ENCODE results near the gene PHACTR3. TPM values are rescaled to one million over a fixed set of nuclear protein-coding genes. Genes with fewer than 3 reads are reported as not detected.

The PHACTR3 gene
- polyA plus RNA-seq, 1 donor (not counting 4 experiments of a cell fraction or from before 2014, with no cell fraction given) = 2.6 TPM

DNA sequence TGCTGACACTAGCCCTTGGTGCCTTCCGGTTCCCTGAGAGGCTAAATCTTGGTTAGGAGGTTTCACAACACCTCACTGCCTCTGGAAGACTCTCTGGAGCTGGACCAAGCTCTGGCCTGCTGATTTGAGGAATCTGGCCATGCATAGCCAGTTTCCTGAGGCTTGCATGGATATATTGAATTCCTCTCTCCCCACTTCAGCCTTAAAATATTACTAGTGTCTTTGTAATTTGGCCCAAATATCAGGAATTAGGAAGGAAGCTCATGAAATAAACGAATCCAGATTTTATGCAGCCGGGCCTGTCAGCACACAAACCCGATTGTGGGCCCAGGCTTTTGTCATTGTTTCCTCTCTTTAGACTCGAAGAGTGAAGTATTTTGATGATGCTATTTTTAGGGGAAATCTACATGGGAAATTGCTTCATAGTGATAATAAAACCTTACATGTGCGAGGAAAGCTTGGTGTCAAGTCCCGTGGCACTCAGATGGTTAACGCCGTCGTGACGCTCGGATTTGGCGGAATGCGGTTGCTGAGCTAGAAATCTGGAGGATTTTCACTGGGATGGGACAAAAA, 144.4 kb downstream of the PHACTR3 start:
- no peak overlapping the region for H3K27ac ChIP-seq (ENCODE audit: control insufficient read depth, insufficient read depth, low read length)
- H3K4me2 ChIP-seq (ENCODE audit: control insufficient read depth, extremely low read depth, insufficient read depth, low read depth, low read length) = no peak overlapping the region
- H2AFZ ChIP-seq (ENCODE audit: control insufficient read depth, low read length) = no peak overlapping the region

GRCh38 chr20:59749301-59749700, 145.0 kb downstream of the PHACTR3 start:
- no peaks in the 10 kb centered on the region for H4K20me1 ChIP-seq (ENCODE audit: control insufficient read depth, extremely low read depth, insufficient read depth, low read length)
- no peak overlapping the region for H3K27ac ChIP-seq (ENCODE audit: control insufficient read depth, insufficient read depth, low read length)
- H3K36me3 ChIP-seq (ENCODE audit: control insufficient read depth in 2 of 2, extremely low read depth in 1 of 2, insufficient read depth in 2 of 2, low read length in 2 of 2) = no peaks in the 10 kb centered on the region
- H2AFZ ChIP-seq (ENCODE audit: control insufficient read depth, low read length) = no peak overlapping the region
- no peaks in the 10 kb centered on the region for H3K9me3 ChIP-seq (ENCODE audit: control insufficient read depth, low read depth, low read length)
- no peak overlapping the region for H3K4me3 ChIP-seq (ENCODE audit: control insufficient read depth in 2 of 3, extremely low read depth in 1 of 3, insufficient read depth in 2 of 3, low read depth in 1 of 3, low read length in 3 of 3)
- dilution Hi-C loops (cut with MboI; ENCODE audit: extremely low pct_ligation_motif_present, low sequenced_read_pairs) = no loop called here
- no peaks in the 10 kb centered on the region for H3K9me1 ChIP-seq (ENCODE audit: control insufficient read depth, extremely low read depth, insufficient read depth, low read length)
- DNase-seq (ENCODE audit: low read depth, low spot score) (no peak), FAIRE-seq (no peak)
- H3K79me2 ChIP-seq (ENCODE audit: control insufficient read depth, insufficient read depth, low read length) = no peaks in the 10 kb centered on the region
- TF ChIP-seq EZH2 (IDR thresholded peaks at IDR 0.05; ENCODE audit: low read length) = no peak
- TF ChIP-seq, protein P1, sequence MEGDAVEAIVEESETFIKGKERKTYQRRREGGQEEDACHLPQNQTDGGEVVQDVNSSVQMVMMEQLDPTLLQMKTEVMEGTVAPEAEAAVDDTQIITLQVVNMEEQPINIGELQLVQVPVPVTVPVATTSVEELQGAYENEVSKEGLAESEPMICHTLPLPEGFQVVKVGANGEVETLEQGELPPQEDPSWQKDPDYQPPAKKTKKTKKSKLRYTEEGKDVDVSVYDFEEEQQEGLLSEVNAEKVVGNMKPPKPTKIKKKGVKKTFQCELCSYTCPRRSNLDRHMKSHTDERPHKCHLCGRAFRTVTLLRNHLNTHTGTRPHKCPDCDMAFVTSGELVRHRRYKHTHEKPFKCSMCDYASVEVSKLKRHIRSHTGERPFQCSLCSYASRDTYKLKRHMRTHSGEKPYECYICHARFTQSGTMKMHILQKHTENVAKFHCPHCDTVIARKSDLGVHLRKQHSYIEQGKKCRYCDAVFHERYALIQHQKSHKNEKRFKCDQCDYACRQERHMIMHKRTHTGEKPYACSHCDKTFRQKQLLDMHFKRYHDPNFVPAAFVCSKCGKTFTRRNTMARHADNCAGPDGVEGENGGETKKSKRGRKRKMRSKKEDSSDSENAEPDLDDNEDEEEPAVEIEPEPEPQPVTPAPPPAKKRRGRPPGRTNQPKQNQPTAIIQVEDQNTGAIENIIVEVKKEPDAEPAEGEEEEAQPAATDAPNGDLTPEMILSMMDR (optimal IDR thresholded peaks at IDR 0.05 in 1 of 3, IDR thresholded peaks at IDR 0.05 in 1 of 3, conservative IDR thresholded peaks at IDR 0.05 in 1 of 3; ENCODE audit: extremely low read depth in 1 of 3, insufficient read depth in 2 of 3, low read length in 3 of 3) = no peak
- H3K9ac ChIP-seq (ENCODE audit: control insufficient read depth, extremely low read depth, insufficient read depth, low read length) = no peak overlapping the region
- H3K27me3 ChIP-seq (ENCODE audit: control insufficient read depth, extremely low read depth, insufficient read depth, low read length) = peaks cover 21% of the 10 kb centered on the region
- H3K4me1 ChIP-seq (ENCODE audit: control insufficient read depth, extremely low read depth, insufficient read depth, low read length) = no peaks in the 10 kb centered on the region
- no peak overlapping the region for H3K4me2 ChIP-seq (ENCODE audit: control insufficient read depth, extremely low read depth, insufficient read depth, low read depth, low read length)

More for the DNA sequence above, 144.4 kb downstream of the PHACTR3 start:
- H4K20me1 ChIP-seq (ENCODE audit: control insufficient read depth, extremely low read depth, insufficient read depth, low read length) = no peaks in the 10 kb centered on the region
- H3K27me3 ChIP-seq (ENCODE audit: control insufficient read depth, extremely low read depth, insufficient read depth, low read length) = peaks cover 21% of the 10 kb centered on the region
- H3K9me3 ChIP-seq (ENCODE audit: control insufficient read depth, low read depth, low read length) = no peaks in the 10 kb centered on the region
- TF ChIP-seq EZH2 (IDR thresholded peaks at IDR 0.05; ENCODE audit: low read length) = no peak
- TF ChIP-seq, protein P1 (optimal IDR thresholded peaks at IDR 0.05 in 1 of 3, IDR thresholded peaks at IDR 0.05 in 1 of 3, conservative IDR thresholded peaks at IDR 0.05 in 1 of 3; ENCODE audit: extremely low read depth in 1 of 3, insufficient read depth in 2 of 3, low read length in 3 of 3) = no peak
- dilution Hi-C loops (cut with MboI; ENCODE audit: extremely low pct_ligation_motif_present, low sequenced_read_pairs) = no loop called here
- H3K9me1 ChIP-seq (ENCODE audit: control insufficient read depth, extremely low read depth, insufficient read depth, low read length) = no peaks in the 10 kb centered on the region
- FAIRE-seq (no peak), DNase-seq (ENCODE audit: low read depth, low spot score) (no peak)
- no peaks in the 10 kb centered on the region for H3K79me2 ChIP-seq (ENCODE audit: control insufficient read depth, insufficient read depth, low read length)
- no peak overlapping the region for H3K9ac ChIP-seq (ENCODE audit: control insufficient read depth, extremely low read depth, insufficient read depth, low read length)
- H3K36me3 ChIP-seq (ENCODE audit: control insufficient read depth in 2 of 2, extremely low read depth in 1 of 2, insufficient read depth in 2 of 2, low read length in 2 of 2) = no peaks in the 10 kb centered on the region
- H3K4me1 ChIP-seq (ENCODE audit: control insufficient read depth, extremely low read depth, insufficient read depth, low read length) = no peaks in the 10 kb centered on the region
- H3K4me3 ChIP-seq (ENCODE audit: control insufficient read depth in 2 of 3, extremely low read depth in 1 of 3, insufficient read depth in 2 of 3, low read depth in 1 of 3, low read length in 3 of 3) = no peak overlapping the region
